Upper lobe of right lung (tissue), 1 donor: ENCODE data around the gene ELFN2. TPM values are rescaled to one million over a fixed set of nuclear protein-coding genes. Genes with fewer than 3 reads are reported as not detected.

ENCODE experiments used
- ATAC-seq: fragments of 200-7000 bp; cut with Tn5 transposase; one replicate; pipeline ENCODE4 v1.9.1; 2020; ENCODE audit warnings: mild to moderate bottlenecking, moderate library complexity
- DNase-seq: peaks from one replicate; pipeline ENCODE4 v3.0.0-alpha.2; 2020
- H3K27ac ChIP-seq: fragments of 200-600 bp; one replicate; pipeline ENCODE4 v1.8.0; 2022
- H3K27me3 ChIP-seq: fragments of 200-600 bp; one replicate; pipeline ENCODE4 v1.8.0; 2022; ENCODE audit warnings: mild to moderate bottlenecking
- H3K36me3 ChIP-seq: fragments of 200-600 bp; one replicate; pipeline ENCODE4 v1.8.0; 2022
- H3K4me1 ChIP-seq: fragments of 200-600 bp; one replicate; pipeline ENCODE4 v1.8.0; 2022
- H3K4me3 ChIP-seq: fragments of 200-600 bp; one replicate; pipeline ENCODE4 v1.8.0; 2022; ENCODE audit warnings: mild to moderate bottlenecking
- H3K9me3 ChIP-seq: fragments of 200-600 bp; one replicate; pipeline ENCODE4 v1.8.0; 2022
- intact Hi-C: fragments of 100-400 bp; cut with DNase I; formaldehyde crosslinking; loops from one replicate; pipeline ENCODE4 v1.11.0; 2022
- total RNA-seq: library from RNA; stranded (reverse); fragmentation: NEBNext Ultra II Directional; extraction: Animal tissue kit (Norgen Biotek cat#: 25700); gene quantifications from one replicate; pipeline ENCODE4 v1.2.1, GENCODE V29; 2021
- TF ChIP-seq, protein P1 (sequence below): fragments of 200-600 bp; IDR thresholded peaks from one replicate; pipeline ENCODE4 v1.8.0; 2022; ENCODE audit warnings: antibody characterized with exemption
- donor health status: DM: no; HTN: yes; CAD: no; lungs with severe emphysema.

The ELFN2 gene
- total RNA-seq, 1 donor from 2014 or later, result 0.72 TPM

DNA sequence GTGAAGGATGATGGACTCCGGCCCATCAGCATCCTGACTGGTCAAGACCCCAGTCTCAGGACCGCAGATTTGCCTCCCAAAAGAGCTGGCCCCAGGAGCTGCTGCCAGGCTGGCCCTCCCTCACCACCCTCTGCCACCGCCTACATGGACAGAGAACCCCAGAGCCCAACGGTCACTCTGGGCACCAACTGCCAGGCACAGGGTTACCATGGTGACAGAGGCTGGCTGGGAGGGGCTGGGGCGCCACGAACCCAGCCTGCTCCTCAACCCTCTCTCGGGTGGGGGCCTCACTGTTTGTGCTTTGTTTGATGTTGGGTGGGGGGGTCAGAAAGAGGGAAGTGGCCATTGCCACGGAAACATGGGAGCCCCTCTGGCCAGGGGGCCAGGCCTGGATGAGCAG is 55.8 kb downstream of the ELFN2 start:
- no peak overlapping the region for H3K27ac ChIP-seq
- no peaks in the 10 kb centered on the region for H3K9me3 ChIP-seq
- TF ChIP-seq, protein P1, sequence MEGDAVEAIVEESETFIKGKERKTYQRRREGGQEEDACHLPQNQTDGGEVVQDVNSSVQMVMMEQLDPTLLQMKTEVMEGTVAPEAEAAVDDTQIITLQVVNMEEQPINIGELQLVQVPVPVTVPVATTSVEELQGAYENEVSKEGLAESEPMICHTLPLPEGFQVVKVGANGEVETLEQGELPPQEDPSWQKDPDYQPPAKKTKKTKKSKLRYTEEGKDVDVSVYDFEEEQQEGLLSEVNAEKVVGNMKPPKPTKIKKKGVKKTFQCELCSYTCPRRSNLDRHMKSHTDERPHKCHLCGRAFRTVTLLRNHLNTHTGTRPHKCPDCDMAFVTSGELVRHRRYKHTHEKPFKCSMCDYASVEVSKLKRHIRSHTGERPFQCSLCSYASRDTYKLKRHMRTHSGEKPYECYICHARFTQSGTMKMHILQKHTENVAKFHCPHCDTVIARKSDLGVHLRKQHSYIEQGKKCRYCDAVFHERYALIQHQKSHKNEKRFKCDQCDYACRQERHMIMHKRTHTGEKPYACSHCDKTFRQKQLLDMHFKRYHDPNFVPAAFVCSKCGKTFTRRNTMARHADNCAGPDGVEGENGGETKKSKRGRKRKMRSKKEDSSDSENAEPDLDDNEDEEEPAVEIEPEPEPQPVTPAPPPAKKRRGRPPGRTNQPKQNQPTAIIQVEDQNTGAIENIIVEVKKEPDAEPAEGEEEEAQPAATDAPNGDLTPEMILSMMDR, result no peak
- H3K4me1 ChIP-seq, result no peaks in the 10 kb centered on the region
- no peak overlapping the region for H3K4me3 ChIP-seq
- intact Hi-C loops, result no loop called here
- DNase-seq (no peak), ATAC-seq (no peak)
- peaks cover 5% of the 10 kb centered on the region for H3K27me3 ChIP-seq
- H3K36me3 ChIP-seq, result no peaks in the 10 kb centered on the region

DNA sequence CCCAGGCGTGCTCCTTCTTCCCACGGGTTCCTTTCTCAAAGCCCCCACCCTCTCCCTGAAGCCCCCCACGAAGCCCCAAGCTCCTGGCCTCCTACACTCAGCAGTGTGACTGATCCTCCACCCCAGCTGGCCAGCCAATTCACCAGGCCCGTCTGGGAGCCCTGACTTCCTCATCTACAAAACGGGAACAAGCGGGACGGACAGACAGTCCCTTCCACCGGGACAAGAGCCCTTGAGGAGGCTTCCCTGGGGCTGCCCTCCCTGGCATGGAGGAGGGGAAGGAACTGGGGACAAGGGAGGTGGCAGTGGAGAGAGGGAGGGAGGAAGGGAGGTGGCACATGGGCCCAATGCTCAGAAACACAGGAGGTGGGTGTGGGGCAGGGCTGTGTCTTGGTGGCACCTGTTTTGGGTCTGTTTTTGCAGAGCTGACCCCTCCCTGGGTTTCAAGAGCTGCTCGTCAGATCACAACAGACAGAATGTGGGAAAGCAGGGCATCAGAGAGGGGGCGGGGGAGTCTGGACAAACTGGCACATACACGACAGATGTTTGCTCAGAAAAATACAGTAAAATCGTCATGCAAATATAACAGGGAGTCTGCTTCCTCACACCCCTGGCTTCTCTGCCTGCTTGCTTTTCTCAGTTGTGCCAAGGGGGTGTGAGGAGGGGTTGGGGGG is 56.8 kb downstream of the ELFN2 start:
- DNase-seq, result peak; percentile 74
- peaks cover 2% of the 10 kb centered on the region for H3K4me1 ChIP-seq
- H3K9me3 ChIP-seq, result no peaks in the 10 kb centered on the region
- no peak overlapping the region for H3K27ac ChIP-seq
- intact Hi-C loops, result no loop called here
- H3K36me3 ChIP-seq, result no peaks in the 10 kb centered on the region
- TF ChIP-seq, protein P1, result no peak
- ATAC-seq, result peak; percentile 74
- no peak overlapping the region for H3K4me3 ChIP-seq
- H3K27me3 ChIP-seq, result peaks cover 3% of the 10 kb centered on the region

DNA sequence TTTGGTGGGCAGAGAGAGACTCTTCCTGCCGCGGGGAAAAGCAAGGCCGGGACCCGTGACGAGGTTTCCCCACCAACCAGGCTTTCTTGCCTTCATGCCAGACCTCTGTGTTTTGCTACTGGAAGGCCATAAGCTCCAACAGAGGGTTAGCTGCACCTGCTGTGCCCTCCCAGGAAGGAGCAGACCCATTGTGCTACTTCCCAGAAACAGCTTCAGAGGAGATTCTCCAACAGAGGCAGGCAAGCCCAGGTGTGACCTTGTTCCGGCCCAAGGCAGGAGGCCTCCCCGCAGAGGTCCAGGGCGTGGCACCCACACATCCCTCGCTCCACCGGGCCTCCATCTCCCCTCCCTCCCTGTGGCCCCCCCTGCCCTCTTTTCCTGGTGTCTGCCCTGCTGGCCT is 57.8 kb downstream of the ELFN2 start:
- H3K9me3 ChIP-seq, result no peaks in the 10 kb centered on the region
- peaks cover 4% of the 10 kb centered on the region for H3K4me1 ChIP-seq
- no peaks in the 10 kb centered on the region for H3K36me3 ChIP-seq
- ATAC-seq (no peak), DNase-seq (no peak)
- TF ChIP-seq, protein P1, result no peak
- no peak overlapping the region for H3K27ac ChIP-seq
- peaks cover 3% of the 10 kb centered on the region for H3K27me3 ChIP-seq
- H3K4me3 ChIP-seq, result no peak overlapping the region
- intact Hi-C loops, result no loop called here

DNA sequence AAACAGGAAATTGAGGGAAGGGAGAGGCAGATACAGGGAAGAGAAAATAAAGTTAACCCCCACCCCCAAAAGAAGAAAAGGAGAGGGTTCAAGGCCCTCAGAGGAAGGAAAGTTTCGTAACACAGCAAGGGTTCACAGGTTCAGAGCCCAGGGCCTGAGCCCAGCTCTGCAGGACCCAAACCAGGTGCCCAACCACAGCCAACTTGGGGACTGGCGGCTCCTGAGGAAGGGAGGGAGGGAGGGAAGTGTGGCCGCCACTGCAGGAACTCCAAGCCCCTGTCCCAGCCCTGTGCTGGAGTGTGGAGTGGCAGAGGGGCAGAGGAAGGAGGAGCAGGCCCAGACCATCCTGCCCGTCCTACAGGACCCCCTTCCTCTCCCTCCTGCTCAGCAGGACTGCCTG is 59.2 kb downstream of the ELFN2 start:
- H3K36me3 ChIP-seq, result no peaks in the 10 kb centered on the region
- no peak overlapping the region for H3K27ac ChIP-seq
- DNase-seq, result no peak
- H3K4me1 ChIP-seq, result peaks cover 4% of the 10 kb centered on the region
- TF ChIP-seq, protein P1, result no peak
- ATAC-seq, result no peak
- intact Hi-C loops, result no loop called here
- H3K4me3 ChIP-seq, result no peak overlapping the region
- H3K9me3 ChIP-seq, result no peaks in the 10 kb centered on the region
- H3K27me3 ChIP-seq, result peaks cover 3% of the 10 kb centered on the region

DNA sequence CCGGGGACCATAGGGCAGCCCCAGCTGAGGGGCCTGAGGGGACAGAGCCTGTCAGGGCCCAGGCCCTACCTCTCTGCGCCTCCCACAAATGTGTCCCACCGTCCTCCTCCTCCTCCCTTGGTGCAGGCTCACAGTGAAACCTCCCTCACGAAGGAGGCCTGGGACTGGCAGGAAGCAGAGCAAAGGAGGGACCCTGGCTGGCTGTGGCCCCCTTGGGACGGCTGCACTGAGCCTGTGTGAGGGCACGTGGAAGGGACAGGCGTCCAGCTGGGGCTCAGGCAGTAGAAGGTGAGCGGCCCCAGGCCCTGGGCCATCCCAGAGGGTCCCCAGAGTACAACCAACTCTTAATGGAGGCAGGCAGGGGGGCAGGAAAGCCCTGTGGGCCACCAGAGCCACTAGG is 60.7 kb downstream of the ELFN2 start:
- H3K4me3 ChIP-seq, result no peak overlapping the region
- H3K4me1 ChIP-seq, result peaks cover 4% of the 10 kb centered on the region
- DNase-seq (no peak), ATAC-seq (no peak)
- intact Hi-C loops, result no loop called here
- no peaks in the 10 kb centered on the region for H3K9me3 ChIP-seq
- peaks cover 3% of the 10 kb centered on the region for H3K27me3 ChIP-seq
- no peaks in the 10 kb centered on the region for H3K36me3 ChIP-seq
- H3K27ac ChIP-seq, result no peak overlapping the region
- TF ChIP-seq, protein P1, result no peak

DNA sequence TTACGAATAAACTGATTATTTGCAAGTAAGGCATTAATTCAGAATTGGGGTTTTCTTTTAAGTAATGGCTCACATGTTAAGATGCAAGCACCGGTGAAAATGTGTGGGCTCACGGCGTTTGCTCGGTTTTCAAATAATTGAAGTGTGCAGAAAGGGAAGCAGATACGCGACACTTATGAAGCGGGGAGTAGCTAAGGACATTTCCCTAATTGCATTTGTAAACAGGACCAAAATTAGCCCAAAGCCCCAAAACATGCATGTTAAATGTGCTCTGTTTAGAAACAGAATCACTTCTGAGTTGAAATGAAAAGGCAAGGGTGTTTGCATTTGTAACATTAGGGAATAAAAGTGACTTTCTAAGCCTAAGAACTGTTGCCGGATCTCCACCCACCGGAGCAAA is 61.3 kb downstream of the ELFN2 start:
- H3K36me3 ChIP-seq, result no peaks in the 10 kb centered on the region
- ATAC-seq (no peak), DNase-seq (no peak)
- TF ChIP-seq, protein P1, result no peak
- H3K4me1 ChIP-seq, result peaks cover 4% of the 10 kb centered on the region
- H3K9me3 ChIP-seq, result no peaks in the 10 kb centered on the region
- no peak overlapping the region for H3K27ac ChIP-seq
- no peaks in the 10 kb centered on the region for H3K27me3 ChIP-seq
- intact Hi-C loops, result no loop called here
- H3K4me3 ChIP-seq, result no peak overlapping the region
